GM18909 (cell line): ENCODE measurements around the gene CEP250.

ENCODE experiments used
- ATAC-seq: cut with Tn5 transposase; IDR thresholded peaks from one replicate; pipeline ENCODE4 v1.9.1; 2021; ENCODE audit warnings: mild to moderate bottlenecking; ENCODE audit not compliant: unreplicated experiment, poor library complexity

CEP250 gene

DNA sequence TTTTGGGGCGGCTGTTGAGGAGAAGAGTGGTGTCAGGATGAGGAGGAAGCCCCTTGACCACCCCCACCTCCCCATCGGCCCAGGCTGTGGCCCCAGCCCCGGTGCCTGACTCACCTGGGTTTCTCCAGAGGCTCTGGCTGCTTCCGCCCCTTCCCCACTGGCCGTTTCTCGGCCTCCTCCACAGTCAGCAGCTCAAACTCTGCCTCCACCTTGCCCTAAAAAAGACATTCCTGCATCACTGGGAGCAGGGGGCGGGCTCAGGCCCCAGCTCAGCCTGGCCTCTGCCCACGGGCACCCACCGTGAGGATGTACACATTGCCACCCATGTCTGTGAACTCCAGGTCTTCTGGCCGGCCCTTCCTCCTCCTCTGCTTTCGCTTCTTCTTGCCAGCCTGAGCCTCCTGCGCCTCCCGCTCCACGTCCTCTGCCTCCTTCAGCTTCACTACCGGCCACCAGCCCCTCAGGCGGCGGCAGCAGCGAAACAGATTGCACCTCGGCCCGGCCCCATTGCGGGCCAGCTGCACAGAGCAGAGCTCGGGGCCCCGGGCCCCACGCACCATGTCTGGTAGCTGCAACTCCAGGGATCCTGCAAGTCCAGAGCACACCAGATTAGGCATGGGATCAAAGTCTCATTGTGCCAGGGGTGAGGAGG, 103.8 kb downstream of the CEP250 start:
- ATAC-seq = no peak

DNA sequence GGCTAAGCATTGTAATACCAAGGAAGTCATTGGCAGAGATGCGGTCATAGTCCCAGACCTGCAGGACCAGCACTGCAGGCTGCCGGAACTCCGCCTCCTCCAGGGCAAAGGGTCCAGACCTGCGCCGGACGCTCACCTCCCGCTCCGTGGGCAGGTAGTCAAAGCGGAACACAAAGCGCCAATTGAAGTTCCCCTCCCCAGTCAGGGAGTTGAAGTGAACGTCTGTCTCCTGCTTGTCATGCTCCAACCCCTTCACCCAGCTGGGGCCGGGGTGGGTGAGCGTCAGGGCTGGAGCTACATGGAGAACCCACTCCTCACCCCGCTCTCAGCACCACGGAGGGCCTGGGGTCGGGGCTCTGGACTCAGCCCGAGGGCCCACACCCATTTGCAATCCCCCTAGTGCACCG, 104.7 kb downstream of the CEP250 start:
- no peak for ATAC-seq

DNA sequence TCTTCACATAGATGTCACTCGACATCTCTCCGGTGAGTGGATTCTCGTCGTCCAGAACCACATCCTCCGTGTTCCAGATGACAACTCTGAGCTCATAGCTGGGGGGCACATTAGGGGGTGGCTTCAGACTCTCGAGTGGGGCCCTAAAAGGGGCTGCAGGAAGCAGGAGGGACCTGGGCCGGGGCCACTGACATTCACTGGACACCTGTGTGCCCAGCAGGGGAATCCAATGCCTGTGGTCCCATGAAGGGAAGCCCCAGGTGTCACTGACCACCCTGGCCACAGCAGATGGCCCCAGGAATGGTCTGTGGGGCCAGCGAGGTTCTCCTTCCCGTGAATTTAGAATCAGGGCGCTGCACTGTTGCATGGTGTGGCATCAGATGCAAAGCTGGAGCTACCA, 105.1 kb downstream of the CEP250 start:
- no peak for ATAC-seq

DNA sequence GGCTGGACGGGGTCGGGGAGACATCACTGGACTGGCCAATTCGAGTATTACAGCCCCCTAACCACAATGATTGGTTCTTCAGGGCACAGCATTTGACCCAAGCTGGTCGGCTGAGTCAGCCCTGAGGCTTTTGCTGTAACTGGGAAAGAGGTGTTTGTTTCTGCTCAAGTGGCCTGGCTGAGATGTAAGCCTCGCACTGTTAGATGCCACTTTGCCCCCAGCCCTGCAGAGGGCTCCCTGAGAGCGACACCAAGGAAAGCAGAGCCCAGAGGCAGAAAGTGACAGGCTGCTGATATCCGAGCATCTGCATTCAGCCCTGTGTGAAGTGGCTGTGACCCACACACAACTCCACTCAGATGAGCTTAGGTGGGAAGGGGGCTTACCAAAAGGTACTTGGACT, 105.9 kb downstream of the CEP250 start:
- ATAC-seq = no peak

DNA sequence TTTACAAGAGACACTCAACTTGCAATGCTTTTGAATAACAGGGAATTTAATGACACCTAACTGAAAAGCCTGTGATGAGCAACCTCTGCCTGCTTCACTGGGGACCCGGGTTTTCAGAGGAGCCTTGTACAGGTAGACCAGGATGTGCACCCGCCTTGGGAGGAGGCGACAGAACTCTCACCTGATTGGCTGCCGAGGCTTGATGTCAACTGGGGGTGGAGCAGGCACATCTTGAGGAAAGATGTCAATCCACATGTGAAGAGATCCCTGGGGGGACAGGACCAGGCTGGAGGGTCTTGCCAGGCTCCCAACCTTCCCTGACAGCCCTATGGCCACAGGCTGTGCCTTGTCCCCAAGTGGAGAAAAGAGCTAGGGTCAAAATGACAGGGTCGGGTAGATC, 106.3 kb downstream of the CEP250 start:
- ATAC-seq = no peak

DNA sequence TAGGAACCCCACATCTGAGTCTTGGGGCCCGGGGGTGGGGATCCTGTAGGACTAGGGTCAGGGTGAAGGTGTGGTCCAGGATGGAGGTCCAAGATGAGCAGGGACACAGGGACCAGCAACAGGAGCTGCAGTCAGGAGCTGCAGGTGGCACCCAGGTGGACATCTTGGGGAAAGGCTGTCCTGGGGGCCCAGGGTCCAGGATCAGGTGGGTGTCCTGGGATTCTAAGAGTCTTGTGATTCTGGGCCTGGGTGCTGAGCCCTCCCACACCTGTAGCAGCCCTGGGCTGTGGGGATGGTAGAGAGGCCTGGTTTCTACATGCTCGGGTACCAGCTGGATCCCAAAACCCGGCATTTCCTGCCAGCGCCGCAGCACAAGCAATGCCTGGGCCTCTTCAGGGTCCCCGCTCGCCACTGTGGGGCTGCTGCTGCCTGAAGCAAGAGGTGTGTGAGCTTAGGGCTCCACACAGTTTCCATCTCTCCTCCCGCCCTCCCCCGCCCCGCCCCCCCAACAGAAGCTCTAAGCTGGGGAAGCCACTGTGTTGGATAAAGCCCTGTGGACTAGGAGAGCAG, 107.2 kb downstream of the CEP250 start:
- no peak for ATAC-seq

DNA sequence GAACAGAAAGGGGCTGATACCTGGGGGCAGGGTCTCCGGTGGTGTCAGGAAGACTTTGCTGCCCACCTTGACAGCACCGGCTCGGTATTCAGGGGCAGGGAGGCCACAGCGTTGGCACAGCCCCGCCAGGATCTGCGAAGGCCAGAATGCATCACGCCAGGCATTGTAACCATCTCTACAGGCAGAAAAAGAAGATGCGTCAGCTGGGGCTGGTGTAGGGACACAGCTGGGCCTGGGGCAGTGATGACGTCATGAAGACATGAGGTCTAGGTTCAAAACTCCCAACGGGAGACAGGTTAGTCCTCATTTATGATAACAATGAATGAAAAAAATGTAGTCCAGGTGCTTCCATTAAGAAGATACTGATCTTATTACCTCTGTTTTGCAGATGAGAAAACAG, 108.4 kb downstream of the CEP250 start:
- ATAC-seq = no peak

DNA sequence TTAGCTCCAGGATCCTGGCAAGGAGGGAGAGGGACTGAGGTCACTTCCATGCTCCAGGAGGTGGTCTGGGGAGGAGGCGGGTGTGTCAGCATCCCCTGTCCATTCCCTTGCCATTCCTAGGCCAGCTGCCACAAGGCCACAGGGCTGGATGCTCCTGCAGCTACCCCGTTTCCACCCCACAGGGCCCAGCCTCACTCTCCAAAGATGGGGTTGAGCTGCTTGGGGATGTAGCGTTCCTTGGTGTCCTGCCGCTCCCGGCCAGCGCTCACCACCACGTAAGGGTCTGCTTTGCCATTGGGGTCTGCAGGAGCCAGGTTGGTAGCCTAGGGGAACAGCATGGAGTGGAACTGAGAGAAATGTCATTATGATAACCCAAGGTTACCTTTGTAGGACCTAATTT, 109.5 kb downstream of the CEP250 start:
- ATAC-seq = no peak

DNA sequence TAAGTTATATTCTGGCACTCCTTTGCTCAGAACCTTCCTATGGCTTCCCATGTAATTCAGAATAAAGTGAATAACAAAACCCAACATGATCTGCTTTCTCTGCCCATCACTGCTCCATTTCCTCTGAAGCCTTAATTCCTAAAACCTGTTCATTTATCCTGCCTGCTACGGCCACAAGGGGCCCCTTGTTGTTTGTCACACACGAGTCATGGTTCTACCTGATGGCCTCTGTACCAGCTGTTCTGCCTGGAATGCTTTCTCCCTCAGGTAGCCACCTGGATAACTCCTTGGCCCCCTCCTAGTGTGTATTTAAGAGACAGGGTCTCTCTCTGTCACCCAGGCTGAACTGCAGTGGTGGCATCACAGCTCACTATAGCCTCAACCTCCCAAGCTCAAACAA, 113.2 kb downstream of the CEP250 start:
- no peak for ATAC-seq
